H9 (cell line): Measurements from ENCODE around the gene APPBP2. TPM values are rescaled to one million over a fixed set of nuclear protein-coding genes. Genes with fewer than 3 reads are reported as not detected.

Experiments used
- DNase-seq: peaks from one replicate; pipeline ENCODE4 v3.0.0-alpha.2; 2017
- H2AFZ ChIP-seq: one replicate; pipeline ENCODE4 v1.6.1; 2013; ENCODE audit warnings: mild to moderate bottlenecking, low read length, control low read depth, moderate library complexity
- H2AK5ac ChIP-seq: 2 replicates; pipeline ENCODE4 v1.6.1; 2013; ENCODE audit warnings: low read length, control low read depth, mixed read lengths; ENCODE audit not compliant: insufficient read length
- H2BK120ac ChIP-seq: one replicate; pipeline ENCODE4 v1.6.1; 2013; ENCODE audit warnings: low read depth, mild to moderate bottlenecking, low read length, control low read depth, inconsistent platforms; ENCODE audit not compliant: poor library complexity, severe bottlenecking
- H2BK12ac ChIP-seq: 2 replicates; pipeline ENCODE4 v1.6.1; 2013; ENCODE audit warnings: low read length, control low read depth, mixed read lengths, low read depth; ENCODE audit not compliant: insufficient read length
- H2BK15ac ChIP-seq: 2 replicates; pipeline ENCODE4 v1.6.1; 2013; ENCODE audit warnings: low read depth, low read length, control low read depth
- H2BK20ac ChIP-seq: one replicate; pipeline ENCODE4 v1.6.1; 2013; ENCODE audit warnings: low read depth, mild to moderate bottlenecking, low read length, control low read depth, inconsistent platforms; ENCODE audit not compliant: poor library complexity, severe bottlenecking
- H2BK5ac ChIP-seq: 2 replicates; pipeline ENCODE4 v1.6.1; 2013; ENCODE audit warnings: low read length, control low read depth, mixed read lengths; ENCODE audit not compliant: insufficient read length
- H3K14ac ChIP-seq: 2 replicates; pipeline ENCODE4 v1.6.1; 2013; ENCODE audit warnings: low read length, control low read depth; ENCODE audit not compliant: insufficient read depth
- H3K18ac ChIP-seq: 2 replicates; pipeline ENCODE4 v1.6.1; 2013; ENCODE audit warnings: low read depth, mild to moderate bottlenecking, mixed read lengths, low read length, control low read depth; ENCODE audit not compliant: insufficient read length
- H3K23ac ChIP-seq: 2 replicates; pipeline ENCODE4 v1.6.1; 2013; ENCODE audit warnings: low read length, control low read depth, mixed read lengths, low read depth; ENCODE audit not compliant: insufficient read length
- H3K23me2 ChIP-seq: 2 replicates; pipeline ENCODE4 v1.6.1; 2013; ENCODE audit warnings: low read depth, mild to moderate bottlenecking, mixed read lengths, low read length, control low read depth; ENCODE audit not compliant: insufficient read length, poor library complexity, severe bottlenecking
- H3K27ac ChIP-seq: 2 replicates; pipeline ENCODE4 v1.5.1; 2013; ENCODE audit warnings: low read length, control low read depth, mixed read lengths, low read depth; ENCODE audit not compliant: insufficient read length
- H3K27me3 ChIP-seq: 2 replicates; pipeline ENCODE4 v1.6.1; 2013; ENCODE audit warnings: low read length, control low read depth, inconsistent platforms; ENCODE audit not compliant: insufficient read depth
- H3K4ac ChIP-seq: 2 replicates; pipeline ENCODE4 v1.6.1; 2013; ENCODE audit warnings: low read depth, mild to moderate bottlenecking, control low read depth, inconsistent platforms, low read length, moderate library complexity
- H3K4me1 ChIP-seq: 2 replicates; pipeline ENCODE4 v1.6.1; 2013; ENCODE audit warnings: low read length, control low read depth, inconsistent platforms; ENCODE audit not compliant: insufficient read depth
- H3K4me2 ChIP-seq: 2 replicates; pipeline ENCODE4 v1.6.1; 2013; ENCODE audit warnings: low read length, control low read depth, mixed read lengths; ENCODE audit not compliant: insufficient read length, insufficient read depth
- H3K56ac ChIP-seq: 2 replicates; pipeline ENCODE4 v1.6.1; 2013; ENCODE audit warnings: low read depth, mild to moderate bottlenecking, mixed read lengths, low read length, control low read depth; ENCODE audit not compliant: insufficient read length
- H3K79me1 ChIP-seq: 2 replicates; pipeline ENCODE4 v1.6.1; 2013; ENCODE audit warnings: low read depth, mild to moderate bottlenecking, moderate library complexity, low read length, control low read depth, inconsistent platforms; ENCODE audit not compliant: insufficient read depth, poor library complexity, severe bottlenecking
- H3K79me2 ChIP-seq: 2 replicates; pipeline ENCODE4 v1.6.1; 2013; ENCODE audit warnings: low read length, control low read depth, inconsistent platforms; ENCODE audit not compliant: insufficient read depth
- H3K9ac ChIP-seq: 2 replicates; pipeline ENCODE4 v1.6.1; 2013; ENCODE audit warnings: low read length, control low read depth, mixed read lengths; ENCODE audit not compliant: insufficient read length; ENCODE audit errors: extremely low read depth
- H3K9me3 ChIP-seq: one replicate; pipeline ENCODE4 v1.6.1; 2013; ENCODE audit warnings: low read depth, low read length, inconsistent platforms; ENCODE audit not compliant: control insufficient read depth
- H3T11ph ChIP-seq: one replicate; pipeline ENCODE4 v1.6.1; 2013; ENCODE audit warnings: mild to moderate bottlenecking, low read length, control low read depth, inconsistent platforms
- H4K20me1 ChIP-seq: one replicate; pipeline ENCODE4 v1.6.1; 2013; ENCODE audit not compliant: control insufficient read depth, insufficient read length, insufficient read depth
- H4K5ac ChIP-seq: 2 replicates; pipeline ENCODE4 v1.6.1; 2013; ENCODE audit warnings: low read depth, mild to moderate bottlenecking, mixed read lengths, low read length, control low read depth; ENCODE audit not compliant: insufficient read length
- H4K8ac ChIP-seq: replicated peaks from 2 replicates; pipeline ENCODE4 v1.6.1; 2013; ENCODE audit warnings: low read length, control low read depth, mixed read lengths, low read depth; ENCODE audit not compliant: insufficient read length
- H4K91ac ChIP-seq: 2 replicates; pipeline ENCODE4 v1.6.1; 2013; ENCODE audit warnings: low read depth, mild to moderate bottlenecking, moderate library complexity, mixed read lengths, low read length, control low read depth; ENCODE audit not compliant: insufficient read length
- H3K27ac Mint-ChIP-seq, 3 experiments: 2 replicates in 2 of 3; 3 replicates in 1 of 3; pipeline ENCODE4 v1.8.0; 2020 to 2021; ENCODE audit warnings: mixed read lengths in 3 of 3, mild to moderate bottlenecking in 1 of 3, moderate library complexity in 1 of 3
- H3K27me3 Mint-ChIP-seq: 2 replicates; pipeline ENCODE4 v1.8.0; 2021; ENCODE audit warnings: low read depth, mild to moderate bottlenecking, moderate library complexity, mixed read lengths
- H3K36me3 Mint-ChIP-seq, 3 experiments: 2 replicates in 2 of 3; 3 replicates in 1 of 3; pipeline ENCODE4 v1.8.0; 2020 to 2021; ENCODE audit warnings: low read depth in 3 of 3, mixed read lengths in 3 of 3; ENCODE audit not compliant: insufficient read depth in 1 of 3
- H3K4me1 Mint-ChIP-seq, 2 experiments: 2 replicates each; pipeline ENCODE4 v1.8.0; 2020; ENCODE audit warnings: mixed read lengths in 2 of 2
- H3K4me3 Mint-ChIP-seq, 2 experiments: 2 replicates in 1 of 2; 3 replicates in 1 of 2; pipeline ENCODE4 v1.8.0; 2020 to 2021; ENCODE audit warnings: mild to moderate bottlenecking in 2 of 2, mixed read lengths in 2 of 2, moderate library complexity in 1 of 2
- H3K9me3 Mint-ChIP-seq, 2 experiments: 2 replicates in 1 of 2; 3 replicates in 1 of 2; pipeline ENCODE4 v1.8.0; 2020; ENCODE audit warnings: mild to moderate bottlenecking in 2 of 2, mixed read lengths in 2 of 2, moderate library complexity in 1 of 2
- total RNA-seq: library from RNA; stranded (reverse); gene quantifications from 2 replicates; pipeline ENCODE4 v1.2.1, GENCODE V29; 2021
- TF ChIP-seq, protein P1 (sequence below): fragments of 200-600 bp; sonication (generic); conservative IDR thresholded peaks from 3 replicates; pipeline ENCODE4 v1.8.0; 2021; ENCODE audit warnings: antibody characterized with exemption, mild to moderate bottlenecking

The APPBP2 gene
- total RNA-seq, 1 experiment from 2014 or later: 17.0 TPM

DNA sequence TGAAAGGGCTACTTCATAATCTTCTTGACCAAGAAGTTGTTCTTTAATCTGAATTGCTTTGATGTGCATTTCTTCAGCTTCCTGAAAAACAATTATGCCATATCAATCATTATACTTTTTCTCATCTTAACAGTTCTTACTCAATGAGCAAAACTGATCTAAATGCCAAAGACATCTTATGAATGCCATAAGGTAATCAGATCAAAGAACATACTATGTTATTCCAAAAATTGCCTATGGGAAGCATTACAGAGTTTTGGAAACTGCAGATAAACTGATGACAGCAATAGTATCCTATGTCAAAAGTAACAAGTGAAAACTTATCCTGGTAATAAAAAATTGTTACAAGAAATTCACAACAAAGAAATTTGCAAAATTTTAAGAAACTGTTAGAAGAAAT lies 74.1 kb downstream of the APPBP2 start:
- no peaks in the 10 kb centered on the region for H4K20me1 ChIP-seq
- no peak overlapping the region for H3T11ph ChIP-seq
- no peak overlapping the region for H4K8ac ChIP-seq
- H3K9ac ChIP-seq: no peak overlapping the region
- H3K4me1 ChIP-seq: no peaks in the 10 kb centered on the region
- H4K91ac ChIP-seq: no peak overlapping the region
- no peaks in the 10 kb centered on the region for H3K9me3 ChIP-seq
- no peaks in the 10 kb centered on the region for H3K79me2 ChIP-seq
- H3K4ac ChIP-seq: no peak overlapping the region
- H2AK5ac ChIP-seq: no peak overlapping the region
- no peak overlapping the region for H2BK20ac ChIP-seq
- H3K27ac ChIP-seq: no peak overlapping the region
- no peak overlapping the region for H3K23ac ChIP-seq
- no peak overlapping the region for H3K56ac ChIP-seq
- no peak overlapping the region for H2BK15ac ChIP-seq
- H2AFZ ChIP-seq: no peak overlapping the region
- TF ChIP-seq, protein P1, sequence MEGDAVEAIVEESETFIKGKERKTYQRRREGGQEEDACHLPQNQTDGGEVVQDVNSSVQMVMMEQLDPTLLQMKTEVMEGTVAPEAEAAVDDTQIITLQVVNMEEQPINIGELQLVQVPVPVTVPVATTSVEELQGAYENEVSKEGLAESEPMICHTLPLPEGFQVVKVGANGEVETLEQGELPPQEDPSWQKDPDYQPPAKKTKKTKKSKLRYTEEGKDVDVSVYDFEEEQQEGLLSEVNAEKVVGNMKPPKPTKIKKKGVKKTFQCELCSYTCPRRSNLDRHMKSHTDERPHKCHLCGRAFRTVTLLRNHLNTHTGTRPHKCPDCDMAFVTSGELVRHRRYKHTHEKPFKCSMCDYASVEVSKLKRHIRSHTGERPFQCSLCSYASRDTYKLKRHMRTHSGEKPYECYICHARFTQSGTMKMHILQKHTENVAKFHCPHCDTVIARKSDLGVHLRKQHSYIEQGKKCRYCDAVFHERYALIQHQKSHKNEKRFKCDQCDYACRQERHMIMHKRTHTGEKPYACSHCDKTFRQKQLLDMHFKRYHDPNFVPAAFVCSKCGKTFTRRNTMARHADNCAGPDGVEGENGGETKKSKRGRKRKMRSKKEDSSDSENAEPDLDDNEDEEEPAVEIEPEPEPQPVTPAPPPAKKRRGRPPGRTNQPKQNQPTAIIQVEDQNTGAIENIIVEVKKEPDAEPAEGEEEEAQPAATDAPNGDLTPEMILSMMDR: no peak
- H3K4me2 ChIP-seq: no peak overlapping the region
- no peaks in the 10 kb centered on the region for H3K27me3 Mint-ChIP-seq
- H3K14ac ChIP-seq: no peak overlapping the region
- no peak overlapping the region for H2BK120ac ChIP-seq
- H3K27me3 ChIP-seq: no peaks in the 10 kb centered on the region
- peaks cover 5 to 63% (median 39%) of the 10 kb centered on the region in 3 experiments; a peak in 6 of 7 replicates for H3K36me3 Mint-ChIP-seq
- H4K5ac ChIP-seq: no peak overlapping the region
- no peak overlapping the region for H3K18ac ChIP-seq
- no peak overlapping the region for H3K4me3 Mint-ChIP-seq
- no peaks in the 10 kb centered on the region for H3K79me1 ChIP-seq
- H3K23me2 ChIP-seq: no peaks in the 10 kb centered on the region
- H3K27ac Mint-ChIP-seq: no peak overlapping the region
- H3K4me1 Mint-ChIP-seq: no peaks in the 10 kb centered on the region
- no peak for DNase-seq
- no peak overlapping the region for H2BK5ac ChIP-seq
- H3K9me3 Mint-ChIP-seq: no peaks in the 10 kb centered on the region
- no peak overlapping the region for H2BK12ac ChIP-seq
